RKO (cell line): Measurements from ENCODE around the gene MSL1.
A peak's percentile ranks its signal among the peaks of the same experiment; 100 is the strongest.

Experiments
- DNase-seq: peaks from one replicate; pipeline ENCODE4 v3.0.0-alpha.2; 2016; ENCODE audit warnings: low spot score

The MSL1 gene

DNA sequence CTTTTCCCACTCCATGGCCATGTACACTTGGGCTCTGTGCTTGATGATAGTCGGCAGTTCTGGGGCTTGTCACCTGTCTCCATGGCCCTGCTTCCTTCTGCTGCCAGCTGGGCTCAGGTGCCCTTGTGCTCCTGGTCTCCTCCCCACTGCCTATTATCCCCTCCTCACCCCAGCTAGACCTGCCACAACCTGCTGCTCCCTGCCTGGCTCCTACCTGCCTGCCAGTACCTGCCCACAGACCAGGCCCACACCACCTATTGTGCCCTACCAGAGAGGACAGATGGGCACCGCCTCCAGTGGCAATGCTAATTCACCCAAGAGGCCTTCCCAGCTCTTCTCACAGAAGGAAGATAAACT lies 55.0 kb downstream of the MSL1 start:
- DNase-seq: no peak

DNA sequence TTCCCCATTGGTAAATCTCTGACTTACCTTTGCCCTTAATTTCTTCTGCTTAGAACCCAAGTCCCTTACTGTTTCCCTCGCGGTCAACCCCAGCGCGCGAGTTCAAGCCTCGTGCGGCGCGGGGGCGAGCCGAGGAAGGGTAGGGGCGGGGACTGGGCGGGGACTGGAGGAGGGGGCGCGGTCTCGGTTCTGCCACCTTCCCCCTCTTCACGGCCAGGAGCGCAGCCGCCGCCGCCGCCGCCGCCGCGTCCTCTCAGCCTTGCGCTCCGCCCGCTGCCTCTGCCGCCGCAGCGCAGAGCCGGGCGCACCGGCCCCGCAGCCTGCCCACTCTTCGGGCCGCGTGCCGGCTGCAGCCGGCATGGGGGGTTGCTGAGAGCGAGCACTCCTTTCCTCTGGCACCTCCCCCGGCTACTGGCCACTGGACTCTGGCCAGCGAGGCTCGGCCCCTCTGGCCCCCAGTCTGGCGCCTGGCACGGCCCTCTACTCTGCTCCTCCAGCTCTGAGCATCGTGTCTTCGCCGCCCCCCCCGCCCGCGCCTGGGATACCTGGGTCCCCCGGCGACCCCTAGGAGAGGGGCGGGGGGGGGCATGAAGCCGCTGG lies 55.6 kb downstream of the MSL1 start, which contains the start of gene RAPGEFL1:
RAPGEFL1 (plus strand) TSS at position 196 of the 600 bp plus-strand sequence; CDS start at position 588, 392 bp downstream.
- DNase-seq: peak; percentile 83

DNA sequence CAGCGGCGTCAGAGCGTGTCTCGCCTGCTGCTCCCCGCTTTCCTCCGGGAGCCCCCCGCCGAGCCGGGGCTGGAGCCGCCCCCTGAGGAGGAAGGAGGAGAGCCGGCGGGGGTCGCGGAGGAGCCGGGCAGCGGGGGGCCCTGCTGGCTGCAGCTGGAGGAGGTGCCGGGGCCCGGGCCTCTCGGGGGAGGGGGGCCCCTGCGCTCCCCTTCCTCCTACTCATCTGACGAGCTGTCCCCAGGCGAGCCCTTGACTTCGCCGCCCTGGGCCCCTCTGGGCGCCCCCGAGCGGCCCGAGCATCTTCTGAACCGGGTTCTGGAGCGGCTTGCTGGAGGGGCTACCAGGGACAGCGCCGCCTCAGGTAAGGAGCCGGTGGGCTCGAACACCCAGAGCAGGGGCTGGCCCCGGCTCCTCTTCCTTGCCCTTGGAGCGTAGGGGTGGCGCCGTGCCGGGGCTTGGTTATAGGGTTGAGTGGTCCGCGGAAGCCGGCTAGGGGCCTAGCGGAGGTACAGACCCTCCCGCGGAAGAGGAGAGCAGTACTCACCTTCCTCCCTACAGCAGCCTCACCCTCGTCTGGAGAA lies 56.3 kb downstream of the MSL1 start:
- DNase-seq: no peak

DNA sequence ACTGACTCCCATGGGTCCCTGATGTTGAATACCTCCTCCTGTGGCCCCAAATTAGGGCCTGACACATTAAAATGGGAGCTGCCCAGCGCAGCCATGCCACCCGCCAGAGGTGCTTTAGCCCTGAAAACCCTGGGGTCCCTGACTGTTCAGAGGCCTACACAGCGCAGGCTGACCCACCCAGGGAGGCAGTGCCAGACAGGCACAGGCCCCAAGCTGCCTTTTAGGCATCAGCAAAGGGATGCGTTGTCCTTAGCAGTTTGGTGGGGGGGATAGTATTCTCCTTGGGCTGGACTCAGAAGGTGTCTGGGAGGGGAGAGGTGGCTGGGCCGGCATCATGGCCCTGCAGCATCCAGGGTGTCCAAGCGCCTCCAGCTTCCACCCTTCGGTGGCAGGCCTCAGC lies 56.9 kb downstream of the MSL1 start:
- no peak for DNase-seq

DNA sequence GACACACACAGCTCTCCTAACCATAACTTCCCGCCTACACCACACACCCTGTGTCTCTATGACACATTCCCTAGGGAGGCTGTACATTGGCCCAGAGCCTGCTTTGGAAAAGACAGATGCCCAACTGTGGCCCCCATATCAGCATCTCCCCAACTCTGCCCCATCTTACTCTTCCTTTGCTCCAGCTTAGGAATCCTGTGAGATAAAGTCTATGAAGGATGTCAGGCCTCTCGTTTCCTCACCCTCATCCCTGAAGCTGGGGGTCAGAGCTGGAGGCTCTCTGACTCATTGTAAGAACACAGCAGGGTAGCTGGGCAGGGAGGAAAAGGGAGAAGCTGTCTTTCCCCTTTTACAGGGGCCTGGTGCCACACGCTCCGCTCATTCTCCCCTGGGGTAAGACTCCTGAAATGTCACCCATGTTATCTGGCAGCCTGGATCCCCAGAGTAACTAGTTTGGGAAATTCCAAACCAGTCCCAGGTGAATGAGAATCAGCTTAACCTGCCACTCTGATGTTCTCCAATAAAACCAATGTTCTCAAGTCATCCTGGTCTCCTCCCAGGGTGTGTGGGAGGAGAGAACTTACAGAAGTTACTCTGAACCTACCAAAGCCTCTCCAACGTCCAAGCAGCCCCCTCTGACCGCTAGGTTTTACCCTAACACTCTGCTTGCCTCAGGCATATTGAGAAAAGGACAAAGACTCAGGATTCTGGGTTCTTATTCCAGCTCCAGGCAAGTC lies 58.3 kb downstream of the MSL1 start:
- DNase-seq: peak; percentile 29

DNA sequence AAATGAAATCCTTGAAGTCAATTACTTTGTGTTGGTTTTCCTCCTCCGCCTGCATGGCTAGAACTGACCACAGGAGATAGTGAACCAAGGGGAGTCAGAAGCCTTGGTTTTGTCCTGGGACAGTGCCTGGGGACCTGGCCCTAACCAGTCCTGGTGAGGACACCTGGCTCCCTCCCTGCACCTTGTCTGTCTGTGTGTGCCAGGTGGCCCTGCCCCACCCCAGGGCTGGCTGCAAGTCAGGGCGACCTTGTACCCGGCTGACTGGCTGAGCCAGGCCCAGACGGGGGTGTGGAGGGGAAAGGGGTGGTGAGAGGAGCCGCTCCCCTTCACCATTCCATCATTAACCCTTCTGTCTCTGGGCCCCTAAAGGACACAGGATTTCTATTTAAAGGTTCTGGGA lies 58.9 kb downstream of the MSL1 start:
- DNase-seq: no peak

DNA sequence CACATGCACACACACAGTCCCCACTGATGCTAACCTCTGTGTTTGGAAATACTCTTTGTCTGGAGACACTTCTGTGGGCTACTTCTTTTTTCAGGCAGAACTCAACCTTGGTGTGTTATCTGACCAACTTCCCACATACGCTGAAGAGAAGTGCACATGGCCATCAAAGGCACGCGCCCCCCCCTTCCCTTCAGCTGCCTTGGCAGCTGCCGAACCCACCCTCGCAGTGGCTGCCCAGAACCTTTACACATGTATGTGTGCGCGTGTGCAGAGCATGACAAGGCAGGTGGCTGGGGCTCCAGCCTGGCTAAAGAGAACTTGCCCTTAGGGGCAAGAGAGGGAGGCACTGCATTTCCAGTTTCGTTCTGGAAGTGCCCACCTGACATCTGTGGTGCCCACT lies 59.4 kb downstream of the MSL1 start:
- no peak for DNase-seq

DNA sequence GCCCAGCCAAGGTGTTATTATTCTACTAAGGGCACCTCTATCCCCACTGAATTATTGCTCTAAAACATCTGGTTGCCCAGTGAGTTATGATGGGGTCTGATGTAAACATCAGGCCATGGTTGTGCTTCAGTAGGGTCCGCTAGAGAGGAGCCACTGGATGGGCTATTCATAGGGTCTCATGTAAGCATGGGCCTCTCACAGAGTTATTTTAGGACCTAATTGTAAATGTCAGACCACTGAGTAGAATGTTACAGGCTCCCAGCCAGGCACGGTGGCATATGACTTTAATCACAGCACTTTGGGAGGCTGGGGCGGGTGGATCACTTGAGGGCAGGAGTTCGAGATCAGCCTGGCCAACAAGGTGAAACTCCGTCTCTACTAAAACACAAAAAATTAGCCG lies 60.8 kb downstream of the MSL1 start:
- no peak for DNase-seq
